SK-N-MC (cell line): ENCODE measurements around the gene KRT86.

ENCODE experiments used
- EZH2 ChIP-seq: fragments of 200-600 bp; sonication (generic); IDR thresholded peaks from one replicate; pipeline ENCODE4 v1.6.1; 2017; ENCODE audit warnings: antibody characterized with exemption
- FOXP2 ChIP-seq: optimal IDR thresholded peaks from 2 replicates; pipeline ENCODE3; 2011; ENCODE audit warnings: mild to moderate bottlenecking, moderate library complexity; ENCODE audit not compliant: insufficient read depth; ENCODE audit errors: extremely low read length, control extremely low read depth
- POLR2AphosphoS5 ChIP-seq: IDR thresholded peaks from 2 replicates; pipeline ENCODE4 v1.6.1; 2012; ENCODE audit warnings: mild to moderate bottlenecking, low read depth, low read length, borderline replicate concordance

- TF ChIP-seq EZH2 (no peak), POLR2AphosphoS5 (no peak), FOXP2 (no peak)
Measured at GRCh38 chr12:52316290-52316689, 41.8 kb downstream of the KRT86 start.
